Neuronal stem cell (in vitro differentiated cells): ENCODE results near the gene NSMCE4A.

Source experiments
- DNase-seq: peaks from one replicate; pipeline ENCODE4 v3.0.0-alpha.2; 2013; ENCODE audit warnings: low spot score
- H2AFZ ChIP-seq: one replicate; pipeline ENCODE4 v1.6.1; 2013; ENCODE audit warnings: mild to moderate bottlenecking, low read length, inconsistent platforms
- H2AK5ac ChIP-seq: 2 replicates; pipeline ENCODE4 v1.6.1; 2013; ENCODE audit warnings: low read depth, mild to moderate bottlenecking, inconsistent platforms, low read length, moderate library complexity, mixed read lengths
- H2BK120ac ChIP-seq: 2 replicates; pipeline ENCODE4 v1.6.1; 2013; ENCODE audit warnings: low read depth, mild to moderate bottlenecking, inconsistent platforms, low read length, moderate library complexity, mixed read lengths
- H2BK12ac ChIP-seq: one replicate; pipeline ENCODE4 v1.6.1; 2013; ENCODE audit warnings: low read length, inconsistent platforms
- H2BK15ac ChIP-seq: 2 replicates; pipeline ENCODE4 v1.6.1; 2013; ENCODE audit warnings: mild to moderate bottlenecking, low read length, inconsistent platforms, mixed read lengths
- H2BK5ac ChIP-seq: one replicate; pipeline ENCODE4 v1.6.1; 2013; ENCODE audit warnings: inconsistent platforms, mild to moderate bottlenecking, low read length, moderate library complexity
- H3K14ac ChIP-seq: one replicate; pipeline ENCODE4 v1.6.1; 2013; ENCODE audit warnings: low read length, inconsistent platforms
- H3K18ac ChIP-seq: 2 replicates; pipeline ENCODE4 v1.6.1; 2013; ENCODE audit warnings: low read length, inconsistent platforms
- H3K23ac ChIP-seq: 2 replicates; pipeline ENCODE4 v1.6.1; 2013; ENCODE audit warnings: low read depth, mild to moderate bottlenecking, mixed read lengths, low read length, inconsistent platforms; ENCODE audit not compliant: poor library complexity
- H3K27ac ChIP-seq: replicated peaks from 3 replicates; pipeline ENCODE4 v1.5.1; 2013; ENCODE audit warnings: low read length, inconsistent platforms
- H3K27me3 ChIP-seq, 3 experiments: 2 replicates each; pipeline ENCODE4 v1.6.1; 2013; ENCODE audit warnings: low read length in 3 of 3, mild to moderate bottlenecking in 2 of 3, inconsistent platforms in 1 of 3, low read depth in 1 of 3, mixed read lengths in 1 of 3, moderate library complexity in 1 of 3; ENCODE audit not compliant: control insufficient read depth in 3 of 3, insufficient read depth in 3 of 3
- H3K36me3 ChIP-seq, 2 donors: replicated peaks in 1 of 2; 2 replicates each; pipeline ENCODE4 v1.6.1; 2013; ENCODE audit warnings: low read length in 2 of 2; ENCODE audit not compliant: control insufficient read depth in 2 of 2, insufficient read depth in 2 of 2
- H3K4ac ChIP-seq: 2 replicates; pipeline ENCODE4 v1.6.1; 2013; ENCODE audit warnings: inconsistent platforms, mild to moderate bottlenecking, low read length, moderate library complexity
- H3K4me1 ChIP-seq, 2 donors: 1 replicate in 1 of 2; 2 replicates in 1 of 2; pipeline ENCODE4 v1.6.1; 2013; ENCODE audit warnings: low read length in 2 of 2, low read depth in 1 of 2; ENCODE audit not compliant: control insufficient read depth in 2 of 2, insufficient read depth in 1 of 2
- H3K4me2 ChIP-seq: one replicate; pipeline ENCODE4 v1.6.1; 2013; ENCODE audit warnings: mild to moderate bottlenecking, low read length, inconsistent platforms; ENCODE audit not compliant: insufficient read depth, poor library complexity, severe bottlenecking
- H3K4me3 ChIP-seq, 2 donors: 2 replicates each; pipeline ENCODE4 v1.5.1; 2013; ENCODE audit warnings: low read length in 2 of 2, mild to moderate bottlenecking in 2 of 2, inconsistent platforms in 1 of 2, moderate library complexity in 1 of 2
- H3K79me1 ChIP-seq: one replicate; pipeline ENCODE4 v1.6.1; 2013; ENCODE audit warnings: low read depth, mild to moderate bottlenecking, inconsistent platforms, low read length, moderate library complexity
- H3K9ac ChIP-seq: one replicate; pipeline ENCODE4 v1.6.1; 2013; ENCODE audit warnings: mild to moderate bottlenecking, low read depth, low read length, inconsistent platforms; ENCODE audit not compliant: poor library complexity
- H3K9me3 ChIP-seq, 2 donors: replicated peaks in 1 of 2; 2 replicates each; pipeline versions ENCODE3 to v1.6.1; 2013; ENCODE audit warnings: low read length in 2 of 2, mild to moderate bottlenecking in 2 of 2, inconsistent platforms in 1 of 2, low read depth in 1 of 2, mixed read lengths in 1 of 2, moderate library complexity in 1 of 2; ENCODE audit not compliant: control insufficient read depth in 2 of 2, insufficient read depth in 1 of 2
- H4K8ac ChIP-seq: one replicate; pipeline ENCODE4 v1.6.1; 2013; ENCODE audit warnings: low read depth, mild to moderate bottlenecking, inconsistent platforms, low read length, moderate library complexity
- H4K91ac ChIP-seq: one replicate; pipeline ENCODE4 v1.6.1; 2013; ENCODE audit warnings: low read length, low read depth, mild to moderate bottlenecking, inconsistent platforms; ENCODE audit not compliant: poor library complexity
- WGBS, 2 donors: extraction: QIAGEN DNeasy Blood & Tissue Kit; methylation state at CpG; one replicate each; pipeline ENCODE4 v1.1.7; 2013; ENCODE audit warnings: missing lambda C conversion rate in 2 of 2, mixed read lengths in 1 of 2; ENCODE audit not compliant: insufficient read length in 2 of 2, insufficient replicate concordance in 1 of 2; ENCODE audit errors: extremely low coverage in 2 of 2; 5-methylcytosine and 5-hydroxymethylcytosine counted together

The NSMCE4A gene

DNA sequence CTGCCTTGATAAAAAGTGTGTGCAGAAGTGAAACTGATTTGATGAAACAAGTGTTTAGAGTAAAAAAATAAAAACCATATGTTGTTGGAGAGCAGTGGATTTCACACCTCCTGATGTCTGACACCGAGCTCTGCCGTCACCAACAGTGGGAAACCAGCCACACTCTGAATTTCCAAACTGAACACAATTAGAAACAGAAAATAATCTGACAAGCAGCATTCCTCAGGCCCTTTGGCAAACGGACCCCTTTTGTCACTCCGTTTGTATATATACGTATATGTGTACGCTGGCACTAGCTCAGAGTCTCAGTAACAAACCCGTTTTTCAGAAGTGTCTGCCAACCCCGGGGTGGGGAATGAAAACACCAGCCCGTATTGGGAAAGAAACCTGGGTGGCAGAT is 46.4 kb upstream of the NSMCE4A start:
- Histone ChIP-seq H3K27ac (no peak overlapping the region), H3K27me3 (peaks cover 0 to 47% (median 0%) of the 10 kb centered on the region in 3 experiments), H4K8ac (no peak overlapping the region), H2BK12ac (no peak overlapping the region), H2AK5ac (no peak overlapping the region), H3K14ac (no peak overlapping the region), H3K9ac (no peak overlapping the region), H2BK120ac (no peak overlapping the region), H3K4me1 (peaks cover 8 to 15% of the 10 kb centered on the region in 2 donors), H2BK5ac (no peak overlapping the region), H2BK15ac (no peak overlapping the region), H3K4me3 (no peak overlapping the region), H3K18ac (no peak overlapping the region), H3K4me2 (no peak overlapping the region), H3K4ac (no peak overlapping the region), H3K79me1 (no peaks in the 10 kb centered on the region), H2AFZ (no peak overlapping the region), H3K23ac (no peak overlapping the region), H3K36me3 (no peaks in the 10 kb centered on the region), H3K9me3 (no peaks in the 10 kb centered on the region), H4K91ac (no peak overlapping the region)
- WGBS, 2 donors, result no CpG with 5 or more reads among the region's 9 CpGs
- no peak for DNase-seq

DNA sequence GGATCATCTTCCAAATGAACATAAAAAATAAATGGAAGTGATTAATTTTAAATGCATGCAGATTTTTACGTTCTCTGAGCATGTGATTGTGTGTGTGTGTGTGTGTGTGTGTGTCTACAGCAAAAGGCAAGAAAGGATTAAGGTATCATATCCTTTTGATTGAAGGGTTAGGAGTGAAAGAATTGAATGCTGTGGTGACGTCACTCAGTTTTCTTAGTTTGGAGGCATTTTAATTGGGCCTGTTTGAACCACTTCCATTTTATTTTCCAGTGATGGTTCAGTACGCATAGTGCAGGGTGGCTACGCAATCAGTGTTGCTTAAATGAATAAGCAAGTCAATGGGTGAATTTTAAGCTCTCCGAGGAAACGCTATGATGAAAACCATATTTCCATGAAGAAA is 45.2 kb upstream of the NSMCE4A start:
- no peak overlapping the region for H3K14ac ChIP-seq
- H2BK5ac ChIP-seq, result no peak overlapping the region
- H3K9me3 ChIP-seq, result no peaks in the 10 kb centered on the region
- no CpG with 5 or more reads among the region's 6 CpGs for WGBS, 2 donors
- H3K4me1 ChIP-seq, result peaks cover 8 to 15% of the 10 kb centered on the region in 2 donors
- no peak overlapping the region for H2AFZ ChIP-seq
- H3K4ac ChIP-seq, result no peak overlapping the region
- DNase-seq, result no peak
- H3K23ac ChIP-seq, result no peak overlapping the region
- H3K27ac ChIP-seq, result no peak overlapping the region
- H2BK15ac ChIP-seq, result no peak overlapping the region
- no peak overlapping the region for H3K18ac ChIP-seq
- H3K4me2 ChIP-seq, result no peak overlapping the region
- H4K8ac ChIP-seq, result no peak overlapping the region
- H3K27me3 ChIP-seq, result peaks cover 0 to 47% (median 0%) of the 10 kb centered on the region in 3 experiments
- no peak overlapping the region for H2AK5ac ChIP-seq
- no peak overlapping the region for H3K9ac ChIP-seq
- H3K79me1 ChIP-seq, result no peaks in the 10 kb centered on the region
- H3K4me3 ChIP-seq, result no peak overlapping the region
- H3K36me3 ChIP-seq, result no peaks in the 10 kb centered on the region
- no peak overlapping the region for H2BK120ac ChIP-seq
- no peak overlapping the region for H2BK12ac ChIP-seq
- no peak overlapping the region for H4K91ac ChIP-seq

DNA sequence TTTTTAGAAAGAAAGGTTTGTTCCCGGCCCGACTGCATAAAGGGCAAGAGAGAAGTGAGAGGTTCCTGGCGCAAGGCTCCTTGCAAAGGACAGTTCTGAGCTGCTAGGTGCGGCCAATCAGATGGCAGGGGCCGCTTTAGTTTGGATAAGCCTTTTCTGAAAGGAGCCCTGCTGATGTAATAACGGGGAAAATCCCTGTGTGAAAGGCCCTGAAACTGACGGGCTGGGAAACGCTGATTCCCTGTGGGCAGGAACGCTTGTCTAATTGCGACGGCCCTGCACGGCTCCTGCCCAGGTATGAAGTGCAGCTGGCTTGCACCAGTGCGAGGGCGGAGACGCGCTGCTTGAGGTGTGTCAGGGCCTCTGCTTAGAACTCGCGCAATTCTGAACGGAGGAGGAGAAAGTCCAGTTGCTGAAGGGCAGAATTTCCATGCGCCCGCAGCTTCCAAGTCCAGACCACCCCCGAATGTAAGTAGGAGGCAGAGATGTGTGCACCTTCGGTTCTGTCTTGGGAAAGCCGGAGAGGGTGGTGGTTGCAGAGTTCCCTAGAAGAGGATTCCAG is 44.5 kb upstream of the NSMCE4A start:
- Histone ChIP-seq H2BK5ac (peak overlapping the region; percentile 17), H3K4me1 (peaks cover 8 to 15% of the 10 kb centered on the region in 2 donors), H3K4me3 (no peak overlapping the region), H4K8ac (no peak overlapping the region), H2BK12ac (no peak overlapping the region), H3K9ac (no peak overlapping the region), H3K79me1 (no peaks in the 10 kb centered on the region), H3K18ac (peak overlapping the region; percentile 69), H3K14ac (no peak overlapping the region), H3K4ac (no peak overlapping the region), H3K27ac (peak overlapping the region; percentile 62), H2BK15ac (peak overlapping the region; percentile 13), H2AK5ac (no peak overlapping the region), H2BK120ac (peak overlapping the region; percentile 65), H3K27me3 (peaks cover 0 to 47% (median 0%) of the 10 kb centered on the region in 3 experiments), H3K23ac (no peak overlapping the region), H4K91ac (no peak overlapping the region), H2AFZ (peak overlapping the region; percentile 43), H3K4me2 (peak overlapping the region; percentile 26), H3K36me3 (no peaks in the 10 kb centered on the region), H3K9me3 (no peaks in the 10 kb centered on the region)
- WGBS, 2 donors, result no CpG with 5 or more reads among the region's 24 CpGs
- peak; percentile 54 for DNase-seq

DNA sequence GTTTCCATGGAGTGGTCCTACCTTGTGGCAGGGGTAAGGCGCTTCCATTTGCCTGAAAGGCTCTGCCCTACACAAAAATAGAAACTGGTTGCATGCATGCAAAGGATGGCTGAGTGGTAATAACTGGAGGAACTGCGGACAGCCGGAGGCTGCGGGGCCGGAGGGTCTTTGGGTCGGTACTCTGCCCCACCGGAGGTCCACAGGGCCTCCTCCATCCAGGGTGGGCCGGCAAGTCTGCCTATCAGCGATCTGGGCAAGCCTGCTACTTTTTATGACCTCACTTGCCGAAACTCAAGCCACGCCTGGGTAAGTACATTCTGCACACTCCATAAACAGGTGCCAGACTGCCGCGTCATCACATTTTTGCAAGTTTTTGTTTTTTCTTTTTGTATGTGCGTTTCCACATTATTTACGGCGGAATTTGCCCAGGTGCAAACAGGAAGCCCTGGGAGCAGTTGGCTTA is 44.0 kb upstream of the NSMCE4A start:
- H3K36me3 ChIP-seq, result no peaks in the 10 kb centered on the region
- no peak overlapping the region for H3K4ac ChIP-seq
- peak overlapping the region; percentile 62 for H3K27ac ChIP-seq
- H3K79me1 ChIP-seq, result no peaks in the 10 kb centered on the region
- DNase-seq, result no peak
- WGBS, 2 donors, result no CpG with 5 or more reads among the region's 16 CpGs
- no peak overlapping the region for H4K8ac ChIP-seq
- H3K4me3 ChIP-seq, result no peak overlapping the region
- H4K91ac ChIP-seq, result no peak overlapping the region
- H2BK15ac ChIP-seq, result no peak overlapping the region
- H3K9me3 ChIP-seq, result no peaks in the 10 kb centered on the region
- H3K4me2 ChIP-seq, result no peak overlapping the region
- no peak overlapping the region for H2BK120ac ChIP-seq
- no peak overlapping the region for H3K14ac ChIP-seq
- no peak overlapping the region for H3K23ac ChIP-seq
- H2BK5ac ChIP-seq, result peak overlapping the region; percentile 17
- H3K9ac ChIP-seq, result no peak overlapping the region
- peak overlapping the region; percentile 78 for H3K18ac ChIP-seq
- peaks cover 8 to 15% of the 10 kb centered on the region in 2 donors for H3K4me1 ChIP-seq
- no peak overlapping the region for H2AK5ac ChIP-seq
- H2BK12ac ChIP-seq, result no peak overlapping the region
- H3K27me3 ChIP-seq, result peaks cover 0 to 47% (median 0%) of the 10 kb centered on the region in 3 experiments
- peak overlapping the region; percentile 41 for H2AFZ ChIP-seq
